Measurements from ENCODE around the gene TMEM121.

- no peak for TF ChIP-seq PATZ1 (CRISPR knock-in tag; IDR thresholded peaks at IDR 0.05; ENCODE audit: borderline replicate concordance)
- TF ChIP-seq, protein P1, sequence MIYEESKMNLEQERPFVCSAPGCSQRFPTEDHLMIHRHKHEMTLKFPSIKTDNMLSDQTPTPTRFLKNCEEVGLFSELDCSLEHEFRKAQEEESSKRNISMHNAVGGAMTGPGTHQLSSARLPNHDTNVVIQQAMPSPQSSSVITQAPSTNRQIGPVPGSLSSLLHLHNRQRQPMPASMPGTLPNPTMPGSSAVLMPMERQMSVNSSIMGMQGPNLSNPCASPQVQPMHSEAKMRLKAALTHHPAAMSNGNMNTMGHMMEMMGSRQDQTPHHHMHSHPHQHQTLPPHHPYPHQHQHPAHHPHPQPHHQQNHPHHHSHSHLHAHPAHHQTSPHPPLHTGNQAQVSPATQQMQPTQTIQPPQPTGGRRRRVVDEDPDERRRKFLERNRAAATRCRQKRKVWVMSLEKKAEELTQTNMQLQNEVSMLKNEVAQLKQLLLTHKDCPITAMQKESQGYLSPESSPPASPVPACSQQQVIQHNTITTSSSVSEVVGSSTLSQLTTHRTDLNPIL (CRISPR knock-in tag; IDR thresholded peaks at IDR 0.05; ENCODE audit: low read depth) = no peak
- TF ChIP-seq, protein P2, sequence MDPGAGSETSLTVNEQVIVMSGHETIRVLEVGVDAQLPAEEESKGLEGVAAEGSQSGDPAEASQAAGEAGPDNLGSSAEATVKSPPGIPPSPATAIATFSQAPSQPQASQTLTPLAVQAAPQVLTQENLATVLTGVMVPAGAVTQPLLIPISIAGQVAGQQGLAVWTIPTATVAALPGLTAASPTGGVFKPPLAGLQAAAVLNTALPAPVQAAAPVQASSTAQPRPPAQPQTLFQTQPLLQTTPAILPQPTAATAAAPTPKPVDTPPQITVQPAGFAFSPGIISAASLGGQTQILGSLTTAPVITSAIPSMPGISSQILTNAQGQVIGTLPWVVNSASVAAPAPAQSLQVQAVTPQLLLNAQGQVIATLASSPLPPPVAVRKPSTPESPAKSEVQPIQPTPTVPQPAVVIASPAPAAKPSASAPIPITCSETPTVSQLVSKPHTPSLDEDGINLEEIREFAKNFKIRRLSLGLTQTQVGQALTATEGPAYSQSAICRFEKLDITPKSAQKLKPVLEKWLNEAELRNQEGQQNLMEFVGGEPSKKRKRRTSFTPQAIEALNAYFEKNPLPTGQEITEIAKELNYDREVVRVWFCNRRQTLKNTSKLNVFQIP (CRISPR knock-in tag; IDR thresholded peaks at IDR 0.05; ENCODE audit: borderline replicate concordance, low read depth) = no peak
- no peak for TF ChIP-seq PPARA (CRISPR knock-in tag; IDR thresholded peaks at IDR 0.05; ENCODE audit: borderline replicate concordance)
- TF ChIP-seq GLIS3 (CRISPR knock-in tag; IDR thresholded peaks at IDR 0.05) = no peak
- no peak for TF ChIP-seq ISL1 (CRISPR knock-in tag; IDR thresholded peaks at IDR 0.05)
- no peak for TF ChIP-seq ZC3H10 (CRISPR knock-in tag; IDR thresholded peaks at IDR 0.05)
- no peak for TF ChIP-seq SNAI2 (CRISPR knock-in tag; IDR thresholded peaks at IDR 0.05)
Observed at GRCh38 chr14:105529319-105529568, 2.9 kb downstream of the TMEM121 start.
